ENCODE data around the gene FAM107B. TPM values are rescaled to one million over a fixed set of nuclear protein-coding genes. Genes with fewer than 3 reads are reported as not detected.

Gene FAM107B
- total RNA-seq, 1 donor from 2014 or later = 39.0 TPM

DNA sequence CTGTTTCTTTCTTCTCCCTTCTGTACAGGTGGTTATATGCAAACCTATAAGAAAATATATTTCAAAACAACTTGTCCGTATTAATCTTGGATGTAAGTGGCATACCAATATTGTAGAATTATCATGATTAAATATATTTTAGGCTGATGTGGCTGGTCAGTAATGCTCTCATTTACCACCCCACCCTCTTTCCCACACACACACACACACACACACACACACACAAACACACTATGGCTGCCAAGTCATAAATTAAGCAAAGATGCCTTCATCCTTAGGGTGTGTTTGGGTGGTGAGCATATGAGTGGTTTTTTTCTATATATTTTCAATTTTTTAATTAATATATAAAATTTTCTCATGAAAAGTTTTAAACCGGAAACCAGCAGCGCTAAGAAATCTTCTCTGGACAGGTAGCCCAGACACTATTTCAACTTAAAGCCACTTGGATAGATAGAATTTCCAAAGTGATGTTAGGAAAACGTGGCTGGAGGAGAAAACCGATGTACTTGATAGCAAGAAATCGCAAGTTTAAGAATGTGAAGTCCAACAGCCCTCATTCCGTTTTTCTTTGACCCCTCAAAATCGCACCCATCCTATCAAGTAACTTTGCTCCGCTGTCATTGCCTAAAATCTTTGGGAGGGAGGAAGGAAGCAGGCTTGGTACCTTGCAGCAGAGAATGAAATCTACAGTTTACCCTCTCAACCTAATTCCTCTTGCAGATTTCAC lies 171.7 kb downstream of the FAM107B start:
- no peaks in the 10 kb centered on the region for H3K9me3 Mint-ChIP-seq
- peak overlapping the region; percentile 99 for H3K4me3 Mint-ChIP-seq
- peaks cover 11% of the 10 kb centered on the region for H3K36me3 Mint-ChIP-seq (ENCODE audit: low read depth)
- peaks cover 41% of the 10 kb centered on the region for H3K4me1 Mint-ChIP-seq
- peaks cover 23% of the 10 kb centered on the region for H3K27me3 Mint-ChIP-seq (ENCODE audit: low read depth)
- TF ChIP-seq, protein P1, sequence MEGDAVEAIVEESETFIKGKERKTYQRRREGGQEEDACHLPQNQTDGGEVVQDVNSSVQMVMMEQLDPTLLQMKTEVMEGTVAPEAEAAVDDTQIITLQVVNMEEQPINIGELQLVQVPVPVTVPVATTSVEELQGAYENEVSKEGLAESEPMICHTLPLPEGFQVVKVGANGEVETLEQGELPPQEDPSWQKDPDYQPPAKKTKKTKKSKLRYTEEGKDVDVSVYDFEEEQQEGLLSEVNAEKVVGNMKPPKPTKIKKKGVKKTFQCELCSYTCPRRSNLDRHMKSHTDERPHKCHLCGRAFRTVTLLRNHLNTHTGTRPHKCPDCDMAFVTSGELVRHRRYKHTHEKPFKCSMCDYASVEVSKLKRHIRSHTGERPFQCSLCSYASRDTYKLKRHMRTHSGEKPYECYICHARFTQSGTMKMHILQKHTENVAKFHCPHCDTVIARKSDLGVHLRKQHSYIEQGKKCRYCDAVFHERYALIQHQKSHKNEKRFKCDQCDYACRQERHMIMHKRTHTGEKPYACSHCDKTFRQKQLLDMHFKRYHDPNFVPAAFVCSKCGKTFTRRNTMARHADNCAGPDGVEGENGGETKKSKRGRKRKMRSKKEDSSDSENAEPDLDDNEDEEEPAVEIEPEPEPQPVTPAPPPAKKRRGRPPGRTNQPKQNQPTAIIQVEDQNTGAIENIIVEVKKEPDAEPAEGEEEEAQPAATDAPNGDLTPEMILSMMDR (conservative IDR thresholded peaks at IDR 0.05) = no peak
- H3K27ac Mint-ChIP-seq (ENCODE audit: unreplicated experiment) = no peak overlapping the region
- no peak for DNase-seq (ENCODE audit: low read depth, low spot score)

GRCh38 chr10:14601872-14602725 lies 172.6 kb downstream of the FAM107B start:
- TF ChIP-seq, protein P1 (conservative IDR thresholded peaks at IDR 0.05) = no peak
- H3K36me3 Mint-ChIP-seq (ENCODE audit: low read depth) = peaks cover 12% of the 10 kb centered on the region
- peaks cover 23% of the 10 kb centered on the region for H3K27me3 Mint-ChIP-seq (ENCODE audit: low read depth)
- H3K9me3 Mint-ChIP-seq = no peaks in the 10 kb centered on the region
- H3K27ac Mint-ChIP-seq (ENCODE audit: unreplicated experiment) = no peak overlapping the region
- H3K4me3 Mint-ChIP-seq = peak overlapping the region; percentile 79
- no peak for DNase-seq (ENCODE audit: low read depth, low spot score)
- peaks cover 41% of the 10 kb centered on the region for H3K4me1 Mint-ChIP-seq

- peak overlapping the region; percentile 79 for H3K4me3 Mint-ChIP-seq
- H3K9me3 Mint-ChIP-seq = no peaks in the 10 kb centered on the region
- peaks cover 12% of the 10 kb centered on the region for H3K36me3 Mint-ChIP-seq (ENCODE audit: low read depth)
- TF ChIP-seq, protein P1 (conservative IDR thresholded peaks at IDR 0.05) = no peak
- peaks cover 41% of the 10 kb centered on the region for H3K4me1 Mint-ChIP-seq
- H3K27ac Mint-ChIP-seq (ENCODE audit: unreplicated experiment) = peak overlapping the region; percentile 37
- no peak for DNase-seq (ENCODE audit: low read depth, low spot score)
- peaks cover 22% of the 10 kb centered on the region for H3K27me3 Mint-ChIP-seq (ENCODE audit: low read depth)
Observed at GRCh38 chr10:14601326-14601725, 173.4 kb downstream of the FAM107B start.

GRCh38 chr10:14600065-14600464 lies 174.6 kb downstream of the FAM107B start:
- Mint-ChIP-seq H3K27me3 (ENCODE audit: low read depth) (peaks cover 10% of the 10 kb centered on the region), H3K27ac (ENCODE audit: unreplicated experiment) (no peak overlapping the region), H3K4me1 (peaks cover 39% of the 10 kb centered on the region), H3K36me3 (ENCODE audit: low read depth) (peaks cover 20% of the 10 kb centered on the region), H3K4me3 (no peak overlapping the region), H3K9me3 (no peaks in the 10 kb centered on the region)
- DNase-seq (ENCODE audit: low read depth, low spot score) = no peak
- TF ChIP-seq, protein P1 (conservative IDR thresholded peaks at IDR 0.05) = no peak

- DNase-seq (ENCODE audit: low read depth, low spot score) = no peak
- TF ChIP-seq, protein P1 (conservative IDR thresholded peaks at IDR 0.05) = no peak
- Mint-ChIP-seq H3K36me3 (ENCODE audit: low read depth) (peaks cover 24% of the 10 kb centered on the region), H3K4me1 (peaks cover 38% of the 10 kb centered on the region), H3K9me3 (no peaks in the 10 kb centered on the region), H3K27me3 (ENCODE audit: low read depth) (peaks cover 5% of the 10 kb centered on the region), H3K4me3 (no peak overlapping the region), H3K27ac (ENCODE audit: unreplicated experiment) (no peak overlapping the region)
Observed at GRCh38 chr10:14598809-14599764, 175.6 kb downstream of the FAM107B start.

Data from neural crest cell (in vitro differentiated cells).